GM23248 (cell line): ENCODE measurements around the gene TP53TG5. TPM values are rescaled to one million over a fixed set of nuclear protein-coding genes. Genes with fewer than 3 reads are reported as not detected.
A peak's percentile ranks its signal among the peaks of the same experiment; 100 is the strongest.

ENCODE experiments used
- DNase-seq: peaks from one replicate; pipeline ENCODE4 v3.0.0-alpha.2; 2015
- H2AFZ ChIP-seq: fragments of 200-600 bp; sonication (generic); 2 replicates; pipeline ENCODE4 v1.6.1; 2016; ENCODE audit warnings: antibody characterized with exemption
- H3F3A ChIP-seq: fragments of 200-600 bp; sonication (generic); 2 replicates; pipeline ENCODE4 v1.6.1; 2016; ENCODE audit warnings: mild to moderate bottlenecking, antibody characterized with exemption, mixed run types; ENCODE audit not compliant: insufficient read depth
- H3K27ac ChIP-seq: fragments of 200-600 bp; sonication (generic); 2 replicates; pipeline ENCODE4 v1.5.1; 2016; ENCODE audit warnings: mild to moderate bottlenecking
- H3K27me3 ChIP-seq: fragments of 200-600 bp; sonication (generic); replicated peaks from 2 replicates; pipeline ENCODE4 v1.6.1; 2016; ENCODE audit warnings: mild to moderate bottlenecking; ENCODE audit not compliant: insufficient read depth
- H3K36me3 ChIP-seq: fragments of 200-600 bp; sonication (generic); 2 replicates; pipeline ENCODE4 v1.6.1; 2016; ENCODE audit warnings: low read depth, mild to moderate bottlenecking
- H3K4me1 ChIP-seq: fragments of 200-600 bp; sonication (generic); 2 replicates; pipeline ENCODE4 v1.6.1; 2016; ENCODE audit warnings: mild to moderate bottlenecking; ENCODE audit not compliant: insufficient read depth
- H3K4me2 ChIP-seq: fragments of 200-600 bp; sonication (generic); one replicate; pipeline ENCODE4 v1.6.1; 2016; ENCODE audit warnings: mild to moderate bottlenecking; ENCODE audit not compliant: unreplicated experiment
- H3K4me3 ChIP-seq: fragments of 200-600 bp; sonication (generic); 2 replicates; pipeline ENCODE4 v1.5.1; 2016; ENCODE audit warnings: mild to moderate bottlenecking
- H3K79me2 ChIP-seq: fragments of 200-600 bp; sonication (generic); 2 replicates; pipeline ENCODE4 v1.6.1; 2016; ENCODE audit warnings: mild to moderate bottlenecking; ENCODE audit not compliant: insufficient read depth
- H3K9ac ChIP-seq: fragments of 200-600 bp; sonication (generic); 2 replicates; pipeline ENCODE4 v1.6.1; 2016; ENCODE audit warnings: mild to moderate bottlenecking
- H3K9me2 ChIP-seq: fragments of 200-600 bp; sonication (generic); 2 replicates; pipeline ENCODE4 v1.6.1; 2016; ENCODE audit warnings: mixed run types, mild to moderate bottlenecking, moderate library complexity; ENCODE audit not compliant: insufficient read depth
- H3K9me3 ChIP-seq: fragments of 200-600 bp; sonication (generic); one replicate; pipeline ENCODE4 v1.6.1; 2017; ENCODE audit warnings: low read depth
- H4K20me1 ChIP-seq: fragments of 200-600 bp; sonication (generic); 2 replicates; pipeline ENCODE4 v1.6.0; 2016; ENCODE audit not compliant: insufficient read depth
- EZH2 ChIP-seq: fragments of 200-600 bp; sonication (generic); IDR thresholded peaks from 2 replicates; pipeline ENCODE4 v1.6.1; 2018; ENCODE audit warnings: antibody characterized with exemption, mild to moderate bottlenecking; ENCODE audit not compliant: insufficient read depth, poor library complexity, severe bottlenecking
- EZH2phosphoT487 ChIP-seq: fragments of 200-600 bp; sonication (generic); IDR thresholded peaks from 2 replicates; pipeline ENCODE4 v1.6.1; 2018; ENCODE audit warnings: antibody characterized with exemption, moderate library complexity, mild to moderate bottlenecking, low read depth; ENCODE audit not compliant: insufficient read depth
- WGBS, 2 experiments: methylation state at CpG; one replicate each; pipeline ENCODE4 v1.1.6; 2015 to 2017; ENCODE audit warnings: low lambda C conversion rate in 2 of 2, low coverage in 1 of 2; ENCODE audit errors: missing lambda C conversion rate in 2 of 2; 5-methylcytosine and 5-hydroxymethylcytosine counted together
- in situ Hi-C: fragments of 300-500 bp; cut with MboI; formaldehyde crosslinking; loops from 2 replicates; pipeline ENCODE4 v1.15.0; 2020
- polyA plus RNA-seq: library from polyadenylated mRNA; unstranded; fragments of >200 nt; fragmentation: Nextera tagmentation; extraction: Ambion mirVana; gene quantifications from 2 replicates; pipeline ENCODE4 v1.2.1, GENCODE V29; 2016
- total RNA-seq: library from RNA; depleted of rRNA; stranded (reverse); fragments of >200 nt; shearing (Covaris generic); gene quantifications from 2 replicates; pipeline ENCODE4 v1.2.3, GENCODE V29; 2014

TP53TG5 gene
- total and polyA plus RNA-seq, 2 experiments from 2014 or later: 0.55 TPM; not detected in 1

- WGBS, 2 experiments: 1% methylated on average over 47 of the region's 52 CpGs
- no peaks in the 10 kb centered on the region for H3K27me3 ChIP-seq
- peak within 1 kb of the TSS; percentile 74 for H3K27ac ChIP-seq
- peaks cover 9% of the 10 kb centered on the region; the same call in 1 of the 2 replicates for H3K36me3 ChIP-seq
- peak; percentile 93 for DNase-seq
- TF ChIP-seq EZH2 (no peak), EZH2phosphoT487 (no peak)
- peaks cover 28% of the 10 kb centered on the region for H3K79me2 ChIP-seq
- in situ Hi-C loops: no loop called here
- peak within 1 kb of the TSS; percentile 97 for H3K4me2 ChIP-seq
- H3K9me3 ChIP-seq: no peaks in the 10 kb centered on the region
- peak within 1 kb of the TSS; percentile 92 for H2AFZ ChIP-seq
- peak within 1 kb of the TSS; percentile 98 for H3K4me3 ChIP-seq
- H3F3A ChIP-seq: peaks cover 21% of the 10 kb centered on the region
- no peaks in the 10 kb centered on the region for H3K9me2 ChIP-seq
- H3K9ac ChIP-seq: peak within 1 kb of the TSS; percentile 96
- peaks cover 26% of the 10 kb centered on the region for H3K4me1 ChIP-seq
- H4K20me1 ChIP-seq: no peaks in the 10 kb centered on the region
Measured at GRCh38 chr20:45415822-45416637, 37.9 kb upstream of the TP53TG5 start, which contains the start of gene PIGT. TSS of gene PIGT (plus strand) at chr20:45416141. CDS start at chr20:45416157, 16 bp downstream.

- Histone ChIP-seq H3K9ac (no peak overlapping the region), H3K27me3 (no peaks in the 10 kb centered on the region), H3K79me2 (peaks cover 25% of the 10 kb centered on the region), H3K4me1 (peaks cover 13% of the 10 kb centered on the region), H3K9me3 (no peaks in the 10 kb centered on the region), H4K20me1 (no peaks in the 10 kb centered on the region), H3K4me2 (no peak overlapping the region), H2AFZ (no peak overlapping the region), H3F3A (peaks cover 12% of the 10 kb centered on the region), H3K9me2 (no peaks in the 10 kb centered on the region), H3K4me3 (no peak overlapping the region), H3K36me3 (no peaks in the 10 kb centered on the region), H3K27ac (no peak overlapping the region)
- no peak for TF ChIP-seq EZH2phosphoT487
- no peak for TF ChIP-seq EZH2
- 70 to 75% methylated on average over 3 of the region's 3 CpGs for WGBS, 2 experiments
- DNase-seq: no peak
- in situ Hi-C loops: no loop called here
Measured at GRCh38 chr20:45413479-45413878, 35.4 kb upstream of the TP53TG5 start.

GRCh38 chr20:45412653-45413052 lies 34.5 kb upstream of the TP53TG5 start:
- TF ChIP-seq EZH2: no peak
- no peak for TF ChIP-seq EZH2phosphoT487
- H3K9me3 ChIP-seq: no peaks in the 10 kb centered on the region
- no peaks in the 10 kb centered on the region for H3K9me2 ChIP-seq
- 75 to 77% methylated on average over 5 of the region's 5 CpGs for WGBS, 2 experiments
- H2AFZ ChIP-seq: no peak overlapping the region
- peaks cover 13% of the 10 kb centered on the region for H3K4me1 ChIP-seq
- peaks cover 4% of the 10 kb centered on the region; the same call in 1 of the 2 replicates for H3F3A ChIP-seq
- H4K20me1 ChIP-seq: no peaks in the 10 kb centered on the region
- no peaks in the 10 kb centered on the region for H3K36me3 ChIP-seq
- H3K27ac ChIP-seq: no peak overlapping the region
- no peaks in the 10 kb centered on the region for H3K27me3 ChIP-seq
- in situ Hi-C loops: no loop called here
- H3K9ac ChIP-seq: no peak overlapping the region
- H3K79me2 ChIP-seq: peaks cover 17% of the 10 kb centered on the region
- no peak overlapping the region for H3K4me3 ChIP-seq
- no peak for DNase-seq
- H3K4me2 ChIP-seq: no peak overlapping the region

GRCh38 chr20:45410887-45411286 lies 32.8 kb upstream of the TP53TG5 start:
- no peak for DNase-seq
- H3K9me3 ChIP-seq: no peaks in the 10 kb centered on the region
- TF ChIP-seq EZH2phosphoT487 (no peak), EZH2 (no peak)
- no peak overlapping the region for H3K4me3 ChIP-seq
- H4K20me1 ChIP-seq: no peaks in the 10 kb centered on the region
- no peak overlapping the region for H3K4me2 ChIP-seq
- no peaks in the 10 kb centered on the region for H3K79me2 ChIP-seq
- no peaks in the 10 kb centered on the region for H3K36me3 ChIP-seq
- WGBS, 2 experiments: 77 to 78% methylated on average over 8 of the region's 8 CpGs
- no peak overlapping the region for H2AFZ ChIP-seq
- no peaks in the 10 kb centered on the region for H3K27me3 ChIP-seq
- no peaks in the 10 kb centered on the region for H3F3A ChIP-seq
- in situ Hi-C loops: no loop called here
- H3K4me1 ChIP-seq: peaks cover 7% of the 10 kb centered on the region; the same call in 1 of the 2 replicates
- H3K9me2 ChIP-seq: no peaks in the 10 kb centered on the region
- no peak overlapping the region for H3K27ac ChIP-seq
- H3K9ac ChIP-seq: no peak overlapping the region
